Aorta (tissue), 5 donors: ENCODE measurements around the gene ANKS1A. TPM values are rescaled to one million over a fixed set of nuclear protein-coding genes. Genes with fewer than 3 reads are reported as not detected.
"Not testable (repeated sequence)": the region's sequence is repeated elsewhere in the genome, so short reads cannot be mapped to it uniquely, and the experiment has no call there.

ENCODE experiments used
- ATAC-seq: fragments of 200-7000 bp; cut with Tn5 transposase; one replicate; pipeline ENCODE4 v1.9.1; 2022; ENCODE audit warnings: moderate library complexity; ENCODE audit not compliant: low FRiP score
- DNase-seq, 2 donors: peaks; one replicate each; pipeline ENCODE4 v3.0.0-alpha.2; 2020
- H3K27ac ChIP-seq, 2 donors: one replicate each; pipeline ENCODE4 v1.5.1; 2013; ENCODE audit warnings: low read length in 2 of 2, mild to moderate bottlenecking in 2 of 2, moderate library complexity in 2 of 2, control low read depth in 1 of 2, inconsistent platforms in 1 of 2, low read depth in 1 of 2
- H3K27me3 ChIP-seq, 2 donors: one replicate each; pipeline ENCODE4 v1.6.1; 2013; ENCODE audit warnings: control low read depth in 1 of 2, low read length in 1 of 2, mild to moderate bottlenecking in 1 of 2, moderate library complexity in 1 of 2; ENCODE audit not compliant: insufficient read depth in 2 of 2, control insufficient read depth in 1 of 2
- H3K36me3 ChIP-seq, 2 donors: one replicate each; pipeline ENCODE4 v1.6.1; 2013; ENCODE audit warnings: control low read depth in 1 of 2, low read length in 1 of 2, mild to moderate bottlenecking in 1 of 2; ENCODE audit not compliant: insufficient read depth in 2 of 2, control insufficient read depth in 1 of 2
- H3K4me1 ChIP-seq, 2 donors: one replicate each; pipeline ENCODE4 v1.6.1; 2013; ENCODE audit warnings: low read length in 2 of 2, control low read depth in 1 of 2, mild to moderate bottlenecking in 1 of 2, moderate library complexity in 1 of 2; ENCODE audit not compliant: insufficient read depth in 2 of 2, control insufficient read depth in 1 of 2
- H3K4me3 ChIP-seq, 2 donors: one replicate each; pipeline ENCODE4 v1.5.1; 2013; ENCODE audit warnings: low read length in 2 of 2, control low read depth in 1 of 2, mild to moderate bottlenecking in 1 of 2
- H3K9me3 ChIP-seq: one replicate; pipeline ENCODE4 v1.6.1; 2013; ENCODE audit warnings: mild to moderate bottlenecking, low read length; ENCODE audit not compliant: control insufficient read depth
- WGBS, 2 donors: extraction: QIAGEN DNeasy Blood & Tissue Kit; methylation state at CpG; one replicate each; pipeline ENCODE4 v1.1.7; 2013; 5-methylcytosine and 5-hydroxymethylcytosine counted together
- intact Hi-C, 2 donors: fragments of 100-400 bp; cut with DNase I; formaldehyde crosslinking; loops; one replicate each; pipeline versions ENCODE4 v1.14.2 to v1.15.0; 2022
- polyA plus RNA-seq, 2 donors: library from polyadenylated mRNA; stranded (reverse); fragments of 200-250 nt; gene quantifications; one replicate each; pipeline ENCODE4 v1.2.3, GENCODE V29; 2013
- total RNA-seq, 2 donors: library from RNA; stranded (reverse); fragmentation: NEBNext Ultra II Directional; extraction: Animal tissue kit (Norgen Biotek cat#: 25700); gene quantifications; one replicate each; pipeline ENCODE4 v1.2.1, GENCODE V29; 2021
- donor health status: healthy with polysubstance abuse.
- donor health status: Bipolar disorder and iron deficiency.
- donor health status: DM: no; HTN: no; CAD: no.
- donor health status: DM: no; HTN: no; CAD: no.
- donor health status: DM: yes; HTN: yes; CAD: no.

ANKS1A gene
- total and polyA plus RNA-seq, 4 donors = 9.4 to 44.4 (median 29.0) TPM

GRCh38 chr6:35106061-35106460 is 217.0 kb downstream of the ANKS1A start:
- intact Hi-C loops, H3K27me3 ChIP-seq, H3K9me3 ChIP-seq, H3K27ac ChIP-seq, H3K4me1 ChIP-seq, DNase-seq, H3K4me3 ChIP-seq, ATAC-seq, H3K36me3 ChIP-seq: not testable (repeated sequence)
- WGBS, 2 donors = 82 to 85% methylated on average over 6 of the region's 6 CpGs

DNA sequence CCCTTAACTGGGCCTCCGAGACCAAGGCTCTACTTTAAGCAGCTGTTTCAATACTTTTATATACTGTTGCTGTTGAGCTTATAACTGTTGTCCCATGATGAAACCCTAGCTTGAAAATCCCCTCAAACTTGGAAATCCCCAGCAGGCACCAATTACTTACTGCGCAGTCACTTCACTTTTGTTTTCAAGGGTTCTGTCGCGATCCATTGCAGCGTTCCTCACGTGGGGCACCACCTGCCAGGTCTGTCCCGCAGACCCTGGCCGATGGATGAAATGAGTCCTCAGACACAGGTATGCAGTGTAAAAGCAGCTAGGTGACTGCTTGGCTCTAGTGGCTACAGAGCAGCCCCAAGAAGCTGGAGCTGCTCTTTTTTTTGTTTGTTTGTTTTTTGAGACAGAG is 218.2 kb downstream of the ANKS1A start:
- H3K4me1 ChIP-seq, ATAC-seq, H3K27me3 ChIP-seq, H3K27ac ChIP-seq, intact Hi-C loops, H3K36me3 ChIP-seq, H3K4me3 ChIP-seq, DNase-seq, H3K9me3 ChIP-seq: not testable (repeated sequence)
- 80 to 88% methylated on average over 8 of the region's 8 CpGs for WGBS, 2 donors

DNA sequence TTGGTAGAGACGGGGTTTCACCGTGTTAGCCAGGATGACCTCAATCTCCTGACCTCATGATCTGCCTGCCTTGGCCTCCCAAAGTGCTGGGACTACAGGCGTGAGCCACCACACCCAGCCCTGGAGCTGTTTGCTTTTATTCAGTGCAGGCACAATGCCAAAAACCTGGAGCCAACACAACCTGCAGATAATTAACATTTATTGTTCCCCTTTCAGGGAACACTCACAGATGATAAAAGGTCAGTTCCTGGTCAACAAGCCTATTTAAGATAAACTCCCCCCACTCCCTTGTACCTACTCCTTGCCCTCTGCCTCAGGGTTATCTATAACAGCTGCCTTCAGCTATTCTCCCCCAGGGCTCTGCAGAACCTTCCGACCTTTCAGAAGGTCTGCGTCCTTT is 218.7 kb downstream of the ANKS1A start:
- WGBS, 2 donors = 84 to 87% methylated on average over 5 of the region's 5 CpGs
- H3K4me1 ChIP-seq, DNase-seq, H3K9me3 ChIP-seq, ATAC-seq, H3K4me3 ChIP-seq, H3K36me3 ChIP-seq, H3K27me3 ChIP-seq, H3K27ac ChIP-seq, intact Hi-C loops: not testable (repeated sequence)

DNA sequence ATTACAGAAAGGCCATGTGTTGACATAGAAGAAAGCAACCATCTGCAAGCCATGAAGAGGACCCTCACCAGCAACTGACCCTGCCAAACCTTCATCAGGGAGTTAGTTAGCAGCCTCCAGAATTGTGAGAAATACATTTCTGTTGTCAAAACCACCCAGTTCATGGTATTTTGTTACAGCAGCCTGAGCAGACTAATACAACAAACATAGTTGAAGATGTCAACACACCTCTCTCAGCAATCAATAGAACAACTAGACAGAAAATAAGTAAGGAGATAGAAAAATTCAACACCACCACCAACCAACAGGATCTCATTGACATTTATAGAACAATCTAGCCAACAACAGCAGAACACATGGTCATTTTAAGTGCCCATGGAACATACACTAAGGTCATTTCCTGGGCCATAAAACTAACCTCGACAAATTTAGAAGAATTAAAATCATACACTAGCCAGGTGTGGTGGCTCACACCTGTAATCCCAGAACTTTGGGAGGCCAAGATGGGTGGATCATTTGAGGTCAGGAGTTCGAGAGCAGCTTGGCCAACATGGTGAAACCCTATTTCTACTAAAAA is 219.3 kb downstream of the ANKS1A start:
- ATAC-seq (no peak), DNase-seq (no peak)
- no peaks in the 10 kb centered on the region for H3K36me3 ChIP-seq
- no peak overlapping the region for H3K27ac ChIP-seq
- H3K9me3 ChIP-seq = peaks cover 2% of the 10 kb centered on the region
- no peaks in the 10 kb centered on the region for H3K27me3 ChIP-seq
- intact Hi-C loops = no loop called here
- 91 to 96% methylated on average over 2 of the region's 2 CpGs for WGBS, 2 donors
- H3K4me1 ChIP-seq = no peaks in the 10 kb centered on the region
- no peak overlapping the region for H3K4me3 ChIP-seq

- intact Hi-C loops = no loop called here
- Histone ChIP-seq H3K4me3 (no peak overlapping the region), H3K9me3 (no peaks in the 10 kb centered on the region), H3K4me1 (no peaks in the 10 kb centered on the region), H3K27ac (no peak overlapping the region), H3K36me3 (no peaks in the 10 kb centered on the region), H3K27me3 (no peaks in the 10 kb centered on the region)
- no peak for ATAC-seq
- no peak for DNase-seq
- 81 to 85% methylated on average over 2 of the region's 2 CpGs for WGBS, 2 donors
These were observed 231.7 kb downstream of the ANKS1A start for GRCh38 chr6:35120746-35121145.

GRCh38 chr6:35124356-35124755 is 235.3 kb downstream of the ANKS1A start:
- Histone ChIP-seq H3K27me3 (no peaks in the 10 kb centered on the region), H3K36me3 (no peaks in the 10 kb centered on the region), H3K27ac (no peak overlapping the region), H3K4me3 (no peak overlapping the region), H3K4me1 (no peaks in the 10 kb centered on the region), H3K9me3 (no peaks in the 10 kb centered on the region)
- intact Hi-C loops = no loop called here
- DNase-seq = no peak
- WGBS, 2 donors = 97 to 98% methylated on average over 1 of the region's 1 CpG
- ATAC-seq = no peak

DNA sequence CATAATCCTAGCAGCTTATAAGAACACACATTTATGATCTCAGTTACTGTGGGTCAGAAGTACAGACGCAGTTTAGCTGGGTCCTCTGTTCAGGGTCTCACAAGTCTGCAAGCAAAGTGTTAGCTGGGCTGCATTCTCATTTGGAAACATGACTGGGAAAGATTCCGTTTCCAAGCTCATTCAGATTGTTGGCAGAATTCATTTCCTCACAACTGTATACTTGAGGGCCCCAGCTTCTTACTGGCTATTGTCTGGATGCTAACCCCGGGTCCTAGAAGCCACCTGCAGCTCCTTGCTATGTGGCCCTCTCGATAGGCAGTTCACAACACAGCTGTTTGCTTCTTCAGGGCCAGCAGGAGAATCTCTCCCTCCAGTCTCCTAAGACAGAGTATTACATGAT is 239.0 kb downstream of the ANKS1A start:
- no peaks in the 10 kb centered on the region for H3K36me3 ChIP-seq
- 58 to 65% methylated on average over 4 of the region's 4 CpGs for WGBS, 2 donors
- intact Hi-C loops = no loop called here
- H3K4me3 ChIP-seq = no peak overlapping the region
- DNase-seq (no peak), ATAC-seq (no peak)
- no peaks in the 10 kb centered on the region for H3K27me3 ChIP-seq
- no peak overlapping the region for H3K27ac ChIP-seq
- H3K9me3 ChIP-seq = no peaks in the 10 kb centered on the region
- H3K4me1 ChIP-seq = no peaks in the 10 kb centered on the region

- Histone ChIP-seq H3K4me3 (no peak overlapping the region), H3K27ac (no peak overlapping the region), H3K27me3 (no peaks in the 10 kb centered on the region), H3K36me3 (no peaks in the 10 kb centered on the region), H3K9me3 (no peaks in the 10 kb centered on the region), H3K4me1 (no peaks in the 10 kb centered on the region)
- no peak for DNase-seq
- 52 to 65% methylated on average over 3 of the region's 3 CpGs for WGBS, 2 donors
- no peak for ATAC-seq
- intact Hi-C loops = no loop called here
These were observed 239.4 kb downstream of the ANKS1A start for GRCh38 chr6:35128496-35128895.

DNA sequence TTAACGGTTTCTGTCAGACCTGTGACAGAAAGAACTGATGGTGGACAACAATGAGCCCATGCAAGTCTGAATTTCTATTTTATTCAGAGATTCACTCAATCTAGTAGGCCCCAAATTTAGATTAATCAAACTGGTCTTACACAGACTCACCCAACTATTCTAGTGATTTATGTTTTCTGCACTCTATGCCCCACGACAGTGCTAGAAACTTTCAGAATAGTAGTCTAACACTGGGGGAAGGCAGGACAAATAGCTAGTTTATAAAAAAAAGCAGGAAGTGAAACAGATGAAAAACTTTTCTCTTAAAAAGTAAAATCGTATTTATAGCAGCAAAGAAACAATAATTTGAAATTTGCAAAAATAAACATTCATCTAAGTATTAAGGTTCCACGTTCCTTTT is 247.1 kb downstream of the ANKS1A start:
- H3K9me3 ChIP-seq = no peaks in the 10 kb centered on the region
- DNase-seq = no peak
- WGBS, 2 donors = 38 to 48% methylated on average over 3 of the region's 4 CpGs
- H3K27me3 ChIP-seq = no peaks in the 10 kb centered on the region
- intact Hi-C loops = loop anchor here in 1 of 2 donors (10.0 kb wide), 1 partner anchor 81 kb away; no protein-coding TSS in a partner anchor
- no peaks in the 10 kb centered on the region for H3K4me1 ChIP-seq
- H3K27ac ChIP-seq = no peak overlapping the region
- H3K4me3 ChIP-seq = no peak overlapping the region
- no peaks in the 10 kb centered on the region for H3K36me3 ChIP-seq
- ATAC-seq = no peak
